Cardiac septum (tissue), 1 donor: Measurements from ENCODE around the gene ATP13A1. TPM values are rescaled to one million over a fixed set of nuclear protein-coding genes. Genes with fewer than 3 reads are reported as not detected.
"Not testable (repeated sequence)": the region's sequence is repeated elsewhere in the genome, so short reads cannot be mapped to it uniquely, and the experiment has no call there.

Experiments
- DNase-seq: peaks from one replicate; pipeline ENCODE4 v3.0.0-alpha.2; 2020; ENCODE audit warnings: low spot score
- intact Hi-C: fragments of 100-400 bp; cut with DNase I; formaldehyde crosslinking; loops from one replicate; pipeline ENCODE4 v1.14.0; 2022
- total RNA-seq: library from RNA; stranded (reverse); fragmentation: NEBNext Ultra II Directional; extraction: Animal tissue kit (Norgen Biotek cat#: 25700); gene quantifications from one replicate; pipeline ENCODE4 v1.2.1, GENCODE V29; 2021
- donor health status: DM: no; HTN: no; CAD: no.

The ATP13A1 gene
- total RNA-seq, 1 donor from 2014 or later = 20.1 TPM

GRCh38 chr19:19598728-19599451 is 64.6 kb downstream of the ATP13A1 start:
- intact Hi-C loops = not testable (repeated sequence)

DNA sequence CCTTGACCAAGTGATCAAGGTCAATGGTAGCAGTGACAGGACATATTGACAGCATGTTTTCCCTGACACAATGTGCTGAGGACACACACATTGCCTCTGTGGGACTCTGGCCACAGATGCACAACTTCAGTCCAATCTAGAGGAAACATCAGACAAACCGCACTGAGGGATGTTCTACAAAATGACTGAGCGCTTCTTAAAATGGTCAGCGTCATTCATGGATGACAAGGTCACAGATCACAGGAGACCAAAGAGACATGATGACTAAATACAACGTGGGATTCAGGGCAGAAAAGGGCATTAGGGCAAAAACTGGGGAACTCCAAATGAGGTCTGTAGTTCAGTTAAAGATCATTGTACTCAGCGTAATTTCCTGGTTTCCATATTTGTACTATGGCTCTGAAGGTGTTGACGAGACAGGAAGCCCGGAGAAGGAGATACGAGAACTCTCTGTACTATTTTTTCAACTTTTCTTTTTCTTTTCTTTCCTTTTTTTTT is 65.6 kb downstream of the ATP13A1 start:
- no peak for DNase-seq
- intact Hi-C loops = no loop called here

More at GRCh38 chr19:19598728-19599451, 64.6 kb downstream of the ATP13A1 start:
- not testable (repeated sequence) for DNase-seq

Other genes starting within 250 kb of the ATP13A1 start
- gene TSSK6, start 148.1 kb downstream of the ATP13A1 start, total RNA-seq = 1.2 TPM
- 779 TPM for gene NDUFA13, start 147.5 kb downstream of the ATP13A1 start, total RNA-seq
- gene YJEFN3, start 134.8 kb downstream of the ATP13A1 start, total RNA-seq = 6.7 TPM
- gene CILP2, start 125.4 kb downstream of the ATP13A1 start, total RNA-seq = 0.24 TPM
- not detected for gene PBX4, start 45.0 kb downstream of the ATP13A1 start, total RNA-seq
- 1.9 TPM for gene LPAR2, start 35.5 kb downstream of the ATP13A1 start, total RNA-seq
- gene GMIP, start 20.0 kb downstream of the ATP13A1 start, total RNA-seq = 3.5 TPM
- gene ZNF101, start 5.2 kb upstream of the ATP13A1 start, total RNA-seq = 2.9 TPM
- 4.6 TPM for gene ZNF14, start 69.4 kb upstream of the ATP13A1 start, total RNA-seq
- 18.2 TPM for gene ZNF506, start 158.1 kb upstream of the ATP13A1 start, total RNA-seq
- gene ZNF253, start 202.2 kb upstream of the ATP13A1 start, total RNA-seq = 8.9 TPM
- 0.83 TPM for gene ZNF93, start 237.3 kb upstream of the ATP13A1 start, total RNA-seq